Measurements from ENCODE around the gene CCDC91. TPM values are rescaled to one million over a fixed set of nuclear protein-coding genes. Genes with fewer than 3 reads are reported as not detected.
A peak's percentile ranks its signal among the peaks of the same experiment; 100 is the strongest.

The CCDC91 gene
- total RNA-seq, 1 donor from 2014 or later: 46.3 TPM

- no peak overlapping the region for H3K4me3 Mint-ChIP-seq
- peaks cover 2% of the 10 kb centered on the region for H3K9me3 Mint-ChIP-seq
- intact Hi-C loops (cut with micrococcal nuclease): no loop called here
- H3K27me3 Mint-ChIP-seq: no peaks in the 10 kb centered on the region
- H3K27ac Mint-ChIP-seq: no peak overlapping the region
- ATAC-seq (ENCODE audit: low read depth) (no peak), DNase-seq (no peak)
- no peaks in the 10 kb centered on the region for H3K4me1 Mint-ChIP-seq
- H3K36me3 Mint-ChIP-seq (ENCODE audit: low read depth): peaks cover 22% of the 10 kb centered on the region
- CTCF ChIA-PET: no interaction called here
- no peak for TF ChIP-seq CTCF (IDR thresholded peaks at IDR 0.05)
- POLR2A ChIA-PET: no interaction called here
Measured at GRCh38 chr12:28479683-28480082, 289.4 kb downstream of the CCDC91 start.

- Mint-ChIP-seq H3K4me3 (no peak overlapping the region), H3K27ac (no peak overlapping the region), H3K4me1 (no peaks in the 10 kb centered on the region), H3K36me3 (ENCODE audit: low read depth) (peaks cover 18% of the 10 kb centered on the region), H3K9me3 (no peaks in the 10 kb centered on the region), H3K27me3 (no peaks in the 10 kb centered on the region)
- TF ChIP-seq CTCF (IDR thresholded peaks at IDR 0.05): no peak
- ChIA-PET CTCF (no interaction called here), POLR2A (no interaction called here)
- ATAC-seq (ENCODE audit: low read depth) (no peak), DNase-seq (no peak)
- intact Hi-C loops (cut with micrococcal nuclease): no loop called here
Measured at GRCh38 chr12:28484156-28484555, 293.9 kb downstream of the CCDC91 start.

- no peaks in the 10 kb centered on the region for H3K4me1 Mint-ChIP-seq
- ATAC-seq (ENCODE audit: low read depth): no peak
- intact Hi-C loops (cut with micrococcal nuclease): no loop called here
- TF ChIP-seq CTCF (IDR thresholded peaks at IDR 0.05): no peak
- POLR2A ChIA-PET: no interaction called here
- CTCF ChIA-PET: no interaction called here
- H3K27me3 Mint-ChIP-seq: no peaks in the 10 kb centered on the region
- H3K36me3 Mint-ChIP-seq (ENCODE audit: low read depth): peaks cover 18% of the 10 kb centered on the region
- no peak overlapping the region for H3K4me3 Mint-ChIP-seq
- H3K9me3 Mint-ChIP-seq: no peaks in the 10 kb centered on the region
- DNase-seq: no peak
- H3K27ac Mint-ChIP-seq: no peak overlapping the region
Measured at GRCh38 chr12:28486521-28486920, 296.3 kb downstream of the CCDC91 start.

- Mint-ChIP-seq H3K27ac (no peak overlapping the region), H3K27me3 (no peaks in the 10 kb centered on the region), H3K9me3 (no peaks in the 10 kb centered on the region), H3K4me3 (no peak overlapping the region), H3K4me1 (no peaks in the 10 kb centered on the region), H3K36me3 (ENCODE audit: low read depth) (peaks cover 11% of the 10 kb centered on the region)
- DNase-seq: no peak
- ChIA-PET CTCF (no interaction called here), POLR2A (no interaction called here)
- intact Hi-C loops (cut with micrococcal nuclease): no loop called here
- TF ChIP-seq CTCF (IDR thresholded peaks at IDR 0.05): no peak
- no peak for ATAC-seq (ENCODE audit: low read depth)
Measured at GRCh38 chr12:28489246-28489645, 299.0 kb downstream of the CCDC91 start.

GRCh38 chr12:28497889-28498411, 307.7 kb downstream of the CCDC91 start:
- DNase-seq (no peak), ATAC-seq (ENCODE audit: low read depth) (peak; percentile 57)
- no peaks in the 10 kb centered on the region for H3K27me3 Mint-ChIP-seq
- no peak overlapping the region for H3K4me3 Mint-ChIP-seq
- no peak overlapping the region for H3K27ac Mint-ChIP-seq
- peaks cover 30% of the 10 kb centered on the region for H3K36me3 Mint-ChIP-seq (ENCODE audit: low read depth)
- peaks cover 5% of the 10 kb centered on the region for H3K9me3 Mint-ChIP-seq
- TF ChIP-seq CTCF (IDR thresholded peaks at IDR 0.05): no peak
- ChIA-PET CTCF (no interaction called here), POLR2A (no interaction called here)
- H3K4me1 Mint-ChIP-seq: peaks cover 9% of the 10 kb centered on the region
- intact Hi-C loops (cut with micrococcal nuclease): no loop called here

Measured in activated B cell treated with CpG ODN at 0.5 μM for 24 hours (primary cell).